ENCODE measurements around the gene CHCHD6. TPM values are rescaled to one million over a fixed set of nuclear protein-coding genes. Genes with fewer than 3 reads are reported as not detected.
A peak's percentile ranks its signal among the peaks of the same experiment; 100 is the strongest.

The CHCHD6 gene
- total RNA-seq, 1 experiment from 2014 or later = 40.9 TPM

- peak; percentile 25 for ATAC-seq
- ChIA-PET POLR2A (no interaction called here), CTCF (interaction anchor here (0.6 to 1.8 kb wide), 3 partner anchors 12 to 498 kb away, joined by 3 to 7 read pairs (median 3); no protein-coding TSS in a partner anchor)
- Mint-ChIP-seq H3K27me3 (ENCODE audit: low read depth) (no peaks in the 10 kb centered on the region), H3K36me3 (no peaks in the 10 kb centered on the region), H3K9me3 (no peaks in the 10 kb centered on the region), H3K27ac (peak overlapping the region; percentile 89), H3K4me1 (peaks cover 16% of the 10 kb centered on the region), H3K4me3 (no peak overlapping the region)
- TF ChIP-seq ZNF263 (CRISPR knock-in tag; IDR thresholded peaks at IDR 0.05; ENCODE audit: low read depth) (no peak), STAT6 (CRISPR knock-in tag; conservative IDR thresholded peaks at IDR 0.05; ENCODE audit: low read depth) (no peak), CREM (CRISPR knock-in tag; IDR thresholded peaks at IDR 0.05) (no peak), ZNF423 (CRISPR knock-in tag; IDR thresholded peaks at IDR 0.05) (no peak), NR3C1 (CRISPR knock-in tag; conservative IDR thresholded peaks at IDR 0.05; ENCODE audit: low read depth) (no peak), ZNF425 (CRISPR knock-in tag; conservative IDR thresholded peaks at IDR 0.05) (no peak), ETV6 (CRISPR knock-in tag; IDR thresholded peaks at IDR 0.05) (no peak), FOXJ3 (CRISPR knock-in tag; IDR thresholded peaks at IDR 0.05; ENCODE audit: borderline replicate concordance) (no peak), ATF3 (CRISPR knock-in tag; conservative IDR thresholded peaks at IDR 0.05) (no peak), ZNF512 (CRISPR knock-in tag; IDR thresholded peaks at IDR 0.05; ENCODE audit: borderline replicate concordance) (no peak), SMAD3 (CRISPR knock-in tag; IDR thresholded peaks at IDR 0.05; ENCODE audit: borderline replicate concordance) (no peak), RORB (CRISPR knock-in tag; IDR thresholded peaks at IDR 0.05) (no peak), ZNF671 (CRISPR knock-in tag; IDR thresholded peaks at IDR 0.05) (no peak), PRDM15 (CRISPR knock-in tag; IDR thresholded peaks at IDR 0.05) (no peak), PRRX2 (CRISPR knock-in tag; IDR thresholded peaks at IDR 0.05) (no peak), ERG (CRISPR knock-in tag; IDR thresholded peaks at IDR 0.05) (no peak), SP1 (CRISPR knock-in tag; conservative IDR thresholded peaks at IDR 0.05) (no peak), JUN (CRISPR knock-in tag; IDR thresholded peaks at IDR 0.05) (no peak), HMGA2 (CRISPR knock-in tag; IDR thresholded peaks at IDR 0.05) (no peak)
- no peak for DNase-seq (ENCODE audit: low spot score)
Measured at GRCh38 chr3:126959921-126960603, 256.0 kb downstream of the CHCHD6 start.

Data from WTC11 (cell line).